ENCODE results near the gene COX7A2L.
"Not testable (repeated sequence)": the region's sequence is repeated elsewhere in the genome, so short reads cannot be mapped to it uniquely, and the experiment has no call there.

The COX7A2L gene

DNA sequence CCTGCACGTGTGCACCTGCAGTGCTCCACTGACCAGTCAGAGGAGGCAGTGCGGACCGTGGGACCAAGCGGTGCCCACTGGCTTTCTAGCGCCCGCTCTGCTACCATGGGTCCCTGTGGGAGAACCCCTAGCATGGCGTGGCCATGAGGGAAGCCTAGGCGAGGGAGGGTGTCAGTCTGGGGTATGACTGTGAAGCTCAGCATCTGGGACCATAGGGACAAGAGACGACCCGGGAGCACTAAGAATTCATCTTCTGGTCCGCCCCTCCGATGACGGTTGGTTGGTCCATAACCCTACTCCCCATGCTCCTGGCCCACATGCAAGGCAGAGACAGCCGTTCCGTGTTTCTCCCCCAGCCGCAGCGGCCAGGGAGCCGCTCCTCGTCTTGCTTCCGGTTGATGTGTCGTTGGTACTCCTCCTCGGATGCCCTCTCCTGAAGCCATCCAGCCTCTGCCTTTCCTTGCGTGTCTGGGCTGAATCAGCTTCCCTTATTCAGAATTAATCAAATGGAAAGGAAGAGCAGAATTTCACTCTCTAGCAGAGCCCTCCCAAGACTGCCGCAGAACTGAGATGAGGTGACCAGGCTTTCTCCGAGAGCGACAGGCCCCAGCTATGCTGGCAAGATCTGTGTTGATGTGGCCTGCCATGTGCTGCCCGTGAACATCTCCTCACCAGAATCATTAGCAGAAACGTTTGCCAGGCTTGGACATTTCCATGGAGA, 23.0 kb downstream of the COX7A2L start:
- Mint-ChIP-seq H3K9me3 (ENCODE audit: low read depth) (no peaks in the 10 kb centered on the region), H3K4me1 (ENCODE audit: low read depth) (peaks cover 27% of the 10 kb centered on the region), H3K4me3 (no peak overlapping the region), H3K27me3 (no peaks in the 10 kb centered on the region), H3K27ac (no peak overlapping the region), H3K36me3 (peaks cover 28% of the 10 kb centered on the region)

DNA sequence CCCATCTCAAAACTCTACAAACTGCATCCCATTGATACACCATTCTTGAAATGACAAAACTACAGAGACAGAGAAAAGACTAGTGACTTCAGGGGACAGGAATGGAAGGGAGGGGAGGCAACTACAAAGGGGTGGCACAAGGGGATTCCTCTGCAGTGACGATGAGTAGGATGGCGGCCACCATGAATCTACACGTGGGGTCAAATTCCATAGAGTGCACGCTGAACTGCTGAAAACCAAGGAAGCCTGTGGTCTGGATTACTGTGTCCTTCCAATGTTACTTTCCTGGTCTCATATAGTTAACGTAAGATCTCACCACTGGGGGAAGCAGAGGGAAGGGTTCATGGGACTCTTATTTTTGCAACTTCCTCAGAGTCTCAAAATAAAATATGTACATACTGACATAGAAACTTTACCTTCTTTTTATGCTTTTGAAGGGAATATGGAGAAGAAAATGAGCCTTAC, 23.6 kb downstream of the COX7A2L start:
- H3K4me3 Mint-ChIP-seq = no peak overlapping the region
- H3K27me3 Mint-ChIP-seq = no peaks in the 10 kb centered on the region
- H3K27ac Mint-ChIP-seq = no peak overlapping the region

DNA sequence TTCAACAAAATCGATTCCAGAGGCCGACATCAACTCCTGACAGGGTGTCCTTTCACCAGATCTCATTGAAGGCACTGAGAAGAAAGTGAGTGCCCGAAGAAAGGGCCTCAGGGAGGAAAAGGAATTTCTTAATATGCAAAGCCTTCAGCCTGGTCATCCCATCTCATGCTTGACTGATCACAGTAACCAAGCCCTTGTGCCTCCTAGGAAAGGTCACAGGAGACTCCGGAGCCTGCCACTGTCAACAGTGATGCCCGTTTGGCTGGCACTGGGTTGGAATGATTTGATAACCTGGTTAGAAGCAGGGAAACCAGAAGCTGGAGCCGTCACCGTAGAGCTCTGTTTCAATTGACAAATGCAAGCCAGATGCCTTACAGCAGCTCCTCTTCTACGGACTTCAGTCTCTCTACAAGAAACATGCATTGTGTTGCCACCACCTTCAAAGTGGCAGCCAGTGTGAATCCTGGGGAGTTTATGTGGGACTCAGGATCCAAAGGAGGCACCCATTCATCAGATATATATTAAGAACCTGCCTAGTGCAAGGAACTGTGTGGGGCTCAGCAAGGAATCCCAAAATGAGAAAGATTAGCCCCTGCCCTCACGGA, 24.6 kb downstream of the COX7A2L start:
- Mint-ChIP-seq H3K27ac (peak overlapping the region; percentile 34), H3K27me3 (no peaks in the 10 kb centered on the region), H3K4me3 (no peak overlapping the region), H3K4me1 (ENCODE audit: low read depth) (peaks cover 18% of the 10 kb centered on the region), H3K36me3 (peaks cover 28% of the 10 kb centered on the region), H3K9me3 (ENCODE audit: low read depth) (no peaks in the 10 kb centered on the region)

More for the DNA sequence above, 23.6 kb downstream of the COX7A2L start:
- peaks cover 23% of the 10 kb centered on the region for H3K4me1 Mint-ChIP-seq (ENCODE audit: low read depth)
- H3K9me3 Mint-ChIP-seq (ENCODE audit: low read depth) = no peaks in the 10 kb centered on the region
- peaks cover 28% of the 10 kb centered on the region for H3K36me3 Mint-ChIP-seq

DNA sequence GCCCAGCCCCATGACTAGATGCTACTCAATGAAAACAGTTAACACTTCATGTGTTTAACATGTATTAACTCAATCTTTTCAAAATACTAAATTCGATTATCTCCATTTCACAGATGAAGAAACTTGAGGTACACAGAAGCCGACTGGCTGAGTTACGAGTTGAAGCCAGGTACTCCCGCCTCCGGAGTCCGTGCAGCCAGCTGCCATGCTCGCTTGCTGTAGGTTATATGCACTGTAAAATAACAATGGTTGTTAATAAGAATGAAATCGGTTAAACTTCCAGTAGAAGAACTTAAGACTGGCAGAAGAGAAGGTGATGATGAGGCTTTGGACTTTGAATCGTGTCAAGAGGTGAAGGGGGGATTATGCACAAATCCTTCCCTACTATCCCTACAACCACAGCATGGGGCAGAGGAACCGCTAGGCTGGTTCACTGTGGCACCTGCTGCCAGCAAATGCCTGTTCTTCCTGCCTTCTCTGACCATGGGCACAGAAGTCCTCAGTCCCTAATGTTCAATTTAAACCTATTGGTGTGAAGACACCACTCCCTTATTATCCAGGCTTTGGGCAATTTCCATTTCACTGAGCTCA, 25.4 kb downstream of the COX7A2L start:
- Mint-ChIP-seq H3K36me3 (peaks cover 28% of the 10 kb centered on the region), H3K9me3 (ENCODE audit: low read depth) (no peaks in the 10 kb centered on the region), H3K27ac (peak overlapping the region; percentile 58), H3K4me1 (ENCODE audit: low read depth) (peaks cover 15% of the 10 kb centered on the region), H3K27me3 (no peaks in the 10 kb centered on the region), H3K4me3 (no peak overlapping the region)

DNA sequence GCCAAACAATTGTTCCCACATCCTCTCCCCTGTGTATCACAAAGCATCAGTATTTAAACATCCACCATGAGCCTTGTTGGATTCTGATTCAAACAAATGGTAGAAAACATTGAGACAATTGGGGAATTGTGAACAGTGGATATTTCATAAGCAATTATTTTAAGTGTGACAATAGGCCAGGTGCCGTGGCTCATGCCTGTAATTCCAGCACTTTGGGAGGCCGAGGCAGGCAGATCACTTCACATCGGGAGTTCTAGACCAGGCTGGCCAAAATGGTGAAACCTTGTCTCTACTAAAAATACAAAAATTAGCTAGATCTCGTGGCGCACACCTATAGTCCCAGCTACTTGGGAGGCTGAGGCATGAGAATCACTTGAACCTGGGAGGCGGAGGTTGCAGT, 26.2 kb downstream of the COX7A2L start:
- H3K4me1 Mint-ChIP-seq (ENCODE audit: low read depth) = peaks cover 10% of the 10 kb centered on the region
- H3K36me3 Mint-ChIP-seq = peaks cover 27% of the 10 kb centered on the region
- H3K9me3 Mint-ChIP-seq (ENCODE audit: low read depth) = not testable (repeated sequence)

DNA sequence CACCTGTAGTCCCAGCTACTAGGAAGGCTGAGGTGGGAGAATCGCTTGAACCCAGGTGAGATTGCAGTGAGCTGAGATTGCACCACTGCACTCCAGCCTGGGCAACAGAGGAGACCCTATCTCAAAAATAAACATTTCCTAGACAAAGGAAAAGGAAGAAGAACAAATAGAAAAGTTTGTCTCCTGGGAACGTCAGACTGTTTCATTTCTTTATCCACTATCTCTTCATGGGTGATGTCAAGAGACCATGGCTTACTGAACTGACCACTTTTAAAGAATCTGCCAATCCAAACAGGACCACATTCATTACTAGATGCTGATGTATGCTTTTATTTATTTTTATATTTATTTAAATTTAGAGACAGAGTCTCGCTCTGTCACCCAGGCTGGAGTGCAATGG, 26.8 kb downstream of the COX7A2L start:
- peaks cover 8% of the 10 kb centered on the region for H3K4me1 Mint-ChIP-seq (ENCODE audit: low read depth)
- peak overlapping the region; percentile 35 for H3K27ac Mint-ChIP-seq
- H3K4me3 Mint-ChIP-seq = no peak overlapping the region
- peaks cover 24% of the 10 kb centered on the region for H3K36me3 Mint-ChIP-seq
- no peaks in the 10 kb centered on the region for H3K27me3 Mint-ChIP-seq
- H3K9me3 Mint-ChIP-seq (ENCODE audit: low read depth) = no peaks in the 10 kb centered on the region

More for the DNA sequence above, 26.2 kb downstream of the COX7A2L start:
- not testable (repeated sequence) for H3K4me3 Mint-ChIP-seq, H3K27ac Mint-ChIP-seq, H3K27me3 Mint-ChIP-seq

DNA sequence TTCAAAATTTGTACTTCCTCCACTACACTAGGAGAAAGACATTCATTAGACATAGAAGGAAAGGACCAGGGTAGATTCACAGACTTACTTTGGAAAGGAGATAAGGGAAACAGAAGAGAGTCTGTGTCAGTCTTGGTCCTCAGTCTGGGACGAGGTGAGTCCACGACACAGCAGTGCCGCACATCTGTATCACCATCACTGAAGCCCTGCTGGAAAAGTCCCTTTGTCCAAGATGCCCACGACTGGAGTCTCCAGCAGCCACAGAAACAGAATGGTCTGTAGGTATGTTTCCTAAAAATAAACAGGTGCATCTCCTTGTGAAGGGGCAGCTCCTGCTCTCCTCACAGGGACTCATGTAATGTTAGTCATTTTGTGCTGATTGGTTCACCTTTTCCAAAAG, 27.4 kb downstream of the COX7A2L start:
- peaks cover 8% of the 10 kb centered on the region for H3K4me1 Mint-ChIP-seq (ENCODE audit: low read depth)
- H3K27me3 Mint-ChIP-seq = no peaks in the 10 kb centered on the region
- H3K36me3 Mint-ChIP-seq = peaks cover 20% of the 10 kb centered on the region
- peak overlapping the region; percentile 35 for H3K27ac Mint-ChIP-seq
- no peaks in the 10 kb centered on the region for H3K9me3 Mint-ChIP-seq (ENCODE audit: low read depth)
- no peak overlapping the region for H3K4me3 Mint-ChIP-seq

DNA sequence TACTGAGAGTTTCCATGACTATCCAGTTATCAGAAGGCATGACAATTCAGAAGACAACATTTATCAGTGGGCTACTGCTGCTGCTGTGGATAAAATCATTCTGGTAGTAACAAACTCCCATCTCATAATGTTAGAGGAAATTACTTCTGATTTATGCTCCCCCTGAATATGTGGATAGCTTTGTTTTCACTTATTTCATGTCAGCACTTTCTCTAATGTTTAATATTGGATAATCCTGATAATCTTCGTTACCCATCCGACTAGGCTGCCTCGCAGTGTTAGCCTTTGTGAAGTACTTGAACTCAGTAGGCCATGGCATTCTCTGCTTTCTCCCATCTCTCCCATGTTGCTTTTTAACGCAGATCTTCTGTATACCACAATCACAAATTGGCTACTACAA, 28.4 kb downstream of the COX7A2L start:
- H3K27me3 Mint-ChIP-seq = no peaks in the 10 kb centered on the region
- no peak overlapping the region for H3K4me3 Mint-ChIP-seq
- H3K9me3 Mint-ChIP-seq (ENCODE audit: low read depth) = no peaks in the 10 kb centered on the region
- peak overlapping the region; percentile 18 for H3K27ac Mint-ChIP-seq
- H3K36me3 Mint-ChIP-seq = peaks cover 12% of the 10 kb centered on the region
- H3K4me1 Mint-ChIP-seq (ENCODE audit: low read depth) = peaks cover 8% of the 10 kb centered on the region

DNA sequence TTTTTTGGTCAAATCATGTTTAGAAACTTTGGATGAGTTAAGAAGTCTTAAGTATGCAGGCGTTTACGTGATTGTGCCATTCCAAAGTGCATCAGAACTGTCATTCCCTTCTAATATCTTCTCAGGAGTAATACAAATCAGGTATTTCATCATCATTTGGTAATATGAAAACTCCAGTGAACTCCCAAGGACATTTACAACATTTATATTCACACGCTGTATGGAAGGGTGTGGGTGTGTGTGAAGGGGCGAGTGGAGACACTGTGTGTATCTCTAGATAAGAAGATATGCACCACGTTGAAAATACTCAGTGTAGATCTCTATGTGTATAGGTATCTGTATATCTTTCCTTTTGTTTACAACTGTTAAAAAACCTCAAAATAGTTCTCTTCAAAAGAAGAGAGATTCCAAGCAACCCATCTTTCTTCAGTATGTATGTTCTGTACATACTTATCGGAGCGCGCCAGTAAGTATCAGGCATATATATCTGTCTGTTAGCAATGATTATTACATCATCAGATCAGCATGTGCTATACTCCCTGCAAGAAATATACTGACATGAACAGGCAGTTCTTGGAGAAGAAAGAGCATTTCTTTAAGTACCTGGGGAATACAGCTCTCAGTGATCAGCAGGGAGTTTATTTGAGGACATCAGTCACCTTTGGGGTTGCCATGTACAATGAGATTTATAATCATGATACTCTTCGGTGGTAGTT, 29.3 kb downstream of the COX7A2L start:
- H3K9me3 Mint-ChIP-seq (ENCODE audit: low read depth) = no peaks in the 10 kb centered on the region
- H3K36me3 Mint-ChIP-seq = peaks cover 7% of the 10 kb centered on the region
- H3K27ac Mint-ChIP-seq = peak overlapping the region; percentile 75
- no peaks in the 10 kb centered on the region for H3K27me3 Mint-ChIP-seq
- no peak overlapping the region for H3K4me3 Mint-ChIP-seq
- peaks cover 8% of the 10 kb centered on the region for H3K4me1 Mint-ChIP-seq (ENCODE audit: low read depth)

DNA sequence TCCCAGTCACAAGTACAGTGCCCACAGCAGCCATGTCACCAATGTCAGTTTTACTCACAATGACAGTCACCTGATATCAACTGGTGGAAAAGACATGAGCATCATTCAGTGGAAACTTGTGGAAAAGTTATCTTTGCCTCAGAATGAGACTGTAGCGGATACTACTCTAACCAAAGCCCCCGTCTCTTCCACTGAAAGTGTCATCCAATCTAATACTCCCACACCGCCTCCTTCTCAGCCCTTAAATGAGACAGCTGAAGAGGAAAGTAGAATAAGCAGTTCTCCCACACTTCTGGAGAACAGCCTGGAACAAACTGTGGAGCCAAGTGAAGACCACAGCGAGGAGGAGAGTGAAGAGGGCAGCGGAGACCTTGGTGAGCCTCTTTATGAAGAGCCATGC, 31.3 kb downstream of the COX7A2L start:
- Mint-ChIP-seq H3K4me3 (no peak overlapping the region), H3K27ac (no peak overlapping the region), H3K27me3 (no peaks in the 10 kb centered on the region), H3K9me3 (ENCODE audit: low read depth) (no peaks in the 10 kb centered on the region), H3K4me1 (ENCODE audit: low read depth) (peaks cover 6% of the 10 kb centered on the region), H3K36me3 (no peaks in the 10 kb centered on the region)

DNA sequence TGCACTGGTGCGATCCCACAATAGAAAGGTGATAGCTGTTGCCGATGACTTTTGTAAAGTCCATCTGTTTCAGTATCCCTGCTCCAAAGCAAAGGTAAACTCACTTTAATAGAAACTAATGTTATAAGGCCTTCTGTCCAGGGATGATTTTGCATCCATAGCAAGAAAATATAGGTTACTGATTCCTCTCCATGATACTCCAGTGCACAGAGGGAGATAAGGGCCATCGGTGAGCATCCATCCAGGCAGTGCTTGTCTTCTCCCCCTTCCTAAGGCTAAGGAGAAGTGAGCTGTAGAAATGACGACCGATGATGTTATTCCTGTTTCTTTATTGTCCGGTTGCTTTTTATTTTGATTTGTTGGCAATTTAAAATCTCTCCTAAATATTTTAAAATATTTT, 32.1 kb downstream of the COX7A2L start:
- H3K9me3 Mint-ChIP-seq (ENCODE audit: low read depth) = no peaks in the 10 kb centered on the region
- peaks cover 6% of the 10 kb centered on the region for H3K4me1 Mint-ChIP-seq (ENCODE audit: low read depth)
- no peaks in the 10 kb centered on the region for H3K27me3 Mint-ChIP-seq
- no peak overlapping the region for H3K4me3 Mint-ChIP-seq
- H3K27ac Mint-ChIP-seq = no peak overlapping the region
- H3K36me3 Mint-ChIP-seq = no peaks in the 10 kb centered on the region

DNA sequence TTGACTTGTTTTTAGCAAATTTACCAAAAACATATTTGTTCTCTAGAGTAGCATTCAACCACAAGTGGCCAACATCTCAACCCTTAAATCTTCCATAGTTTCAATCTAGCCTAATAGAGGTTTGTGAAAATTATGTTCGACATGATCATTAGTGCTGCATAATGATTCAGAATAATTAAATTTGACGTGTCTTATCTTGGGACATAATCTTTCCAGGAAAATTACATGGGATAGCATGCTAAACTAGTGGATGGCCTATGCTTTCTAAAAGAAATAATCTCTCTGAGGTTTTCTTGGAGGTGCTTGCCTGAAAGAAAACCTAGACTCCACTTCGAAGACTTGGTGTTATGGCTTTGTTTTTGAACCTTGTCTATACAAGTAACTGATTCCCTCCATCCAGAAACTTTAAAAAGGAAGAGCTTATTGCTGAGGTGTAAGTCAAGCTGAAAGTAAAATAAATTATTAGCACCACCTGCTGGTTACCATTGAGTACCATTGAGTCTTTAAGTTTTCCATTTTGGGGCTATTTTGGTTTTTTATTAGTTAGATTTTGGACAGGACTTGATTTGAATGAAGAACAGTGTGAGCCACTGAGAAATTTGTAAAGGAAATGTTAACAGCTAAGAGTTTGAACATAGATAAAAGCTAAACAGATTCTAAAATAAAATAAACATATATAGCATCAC, 32.7 kb downstream of the COX7A2L start:
- Mint-ChIP-seq H3K36me3 (no peaks in the 10 kb centered on the region), H3K9me3 (ENCODE audit: low read depth) (no peaks in the 10 kb centered on the region), H3K27ac (peak overlapping the region; percentile 1), H3K4me1 (ENCODE audit: low read depth) (peaks cover 6% of the 10 kb centered on the region), H3K4me3 (no peak overlapping the region), H3K27me3 (no peaks in the 10 kb centered on the region)

DNA sequence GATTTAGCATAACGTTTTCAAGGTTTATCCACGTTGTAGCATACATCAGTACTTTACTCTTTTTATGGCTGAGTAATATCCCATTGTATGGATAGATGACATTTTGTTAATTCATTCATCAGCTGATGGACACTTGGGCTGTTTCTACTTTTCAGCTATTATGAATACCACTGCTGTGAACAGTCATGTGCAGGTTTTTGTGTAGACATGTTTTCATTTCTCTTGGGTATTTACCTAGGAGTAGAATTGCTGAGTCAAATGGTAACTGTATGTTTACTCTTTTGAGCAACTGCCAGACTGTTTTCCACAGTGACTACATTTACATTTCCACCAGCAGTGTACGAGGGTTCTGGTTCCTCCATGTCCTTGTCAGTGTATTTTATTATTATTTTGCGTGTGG, 33.9 kb downstream of the COX7A2L start:
- H3K4me3 Mint-ChIP-seq = no peak overlapping the region
- H3K36me3 Mint-ChIP-seq = peaks cover 3% of the 10 kb centered on the region
- no peaks in the 10 kb centered on the region for H3K27me3 Mint-ChIP-seq
- no peaks in the 10 kb centered on the region for H3K9me3 Mint-ChIP-seq (ENCODE audit: low read depth)
- peaks cover 10% of the 10 kb centered on the region for H3K4me1 Mint-ChIP-seq (ENCODE audit: low read depth)
- H3K27ac Mint-ChIP-seq = no peak overlapping the region

DNA sequence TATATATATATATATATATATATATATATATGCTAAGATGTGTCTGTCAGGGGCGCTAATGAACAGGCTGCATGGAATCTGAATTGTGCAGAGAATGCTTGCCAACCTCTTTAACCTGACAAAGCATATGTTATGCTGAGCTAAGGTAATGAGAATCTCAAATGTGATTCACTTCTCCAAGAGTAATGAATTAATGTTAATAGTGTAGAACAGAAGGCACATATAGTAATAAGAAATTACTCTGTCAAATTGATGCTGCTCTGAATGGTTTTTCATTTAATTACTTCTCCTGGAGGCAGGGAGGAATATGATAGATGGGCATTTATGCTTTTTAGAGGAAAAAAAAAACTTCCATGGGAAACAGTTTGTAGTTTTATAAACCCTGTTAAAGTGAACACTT, 35.4 kb downstream of the COX7A2L start:
- H3K4me1 Mint-ChIP-seq (ENCODE audit: low read depth) = peaks cover 12% of the 10 kb centered on the region
- peak overlapping the region; percentile 50 for H3K27ac Mint-ChIP-seq
- H3K27me3 Mint-ChIP-seq = no peaks in the 10 kb centered on the region
- no peak overlapping the region for H3K4me3 Mint-ChIP-seq
- H3K9me3 Mint-ChIP-seq (ENCODE audit: low read depth) = no peaks in the 10 kb centered on the region
- peaks cover 6% of the 10 kb centered on the region for H3K36me3 Mint-ChIP-seq
